Breast epithelium (tissue), 3 donors: ENCODE results near the gene TMEM271.

ENCODE experiments used
- CTCF ChIP-seq, 3 donors: fragments of 450-650 bp; IDR thresholded peaks; one replicate each; pipeline ENCODE4 v1.5.1; 2016 to 2017; ENCODE audit warnings: antibody characterized with exemption in 3 of 3, mild to moderate bottlenecking in 3 of 3, moderate library complexity in 3 of 3
- POLR2A ChIP-seq: fragments of 450-650 bp; IDR thresholded peaks from one replicate; pipeline ENCODE4 v1.6.1; 2016; ENCODE audit warnings: antibody characterized with exemption, mild to moderate bottlenecking, moderate library complexity
- POLR2AphosphoS5 ChIP-seq, 3 donors: sonication (generic); formaldehyde crosslinking; IDR thresholded peaks; one replicate each; pipeline ENCODE4 v1.6.1; 2017; ENCODE audit warnings: antibody characterized with exemption in 3 of 3

DNA sequence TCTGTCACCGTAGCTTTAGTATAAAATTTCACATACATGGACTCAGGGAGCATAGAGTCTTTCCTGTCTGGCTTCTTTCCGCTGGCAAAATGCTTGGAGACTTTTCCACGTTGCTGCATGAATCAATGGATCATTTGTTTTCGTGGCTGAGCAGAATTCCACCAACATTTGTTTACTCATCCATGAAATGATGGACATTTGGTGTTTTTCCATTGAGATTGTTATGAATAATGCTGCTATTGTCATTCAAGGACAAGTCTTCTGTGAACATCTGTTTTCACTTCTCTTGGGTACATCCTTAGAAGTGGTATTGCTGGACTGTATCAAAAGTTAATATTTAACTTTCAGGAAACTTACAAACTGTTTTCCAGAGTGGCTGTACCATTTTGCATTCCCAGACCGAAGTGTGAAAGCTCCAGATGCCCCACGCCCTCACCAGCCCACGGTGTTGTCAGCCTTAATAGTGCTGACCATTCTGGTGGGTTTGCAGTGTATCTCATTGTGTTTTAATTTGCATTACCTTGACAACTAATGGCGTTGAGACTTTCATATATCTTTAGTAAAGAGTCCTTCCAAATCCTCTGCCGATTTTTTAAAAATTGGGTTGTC, 5.8 kb upstream of the TMEM271 start:
- no peak for TF ChIP-seq CTCF (IDR thresholded peaks at IDR 0.05)
- TF ChIP-seq POLR2AphosphoS5 (IDR thresholded peaks at IDR 0.05): no peak
- no peak for TF ChIP-seq POLR2A
